NAMALWA (cell line): ENCODE measurements around the gene IGF2R.
"Not testable (repeated sequence)": the region's sequence is repeated elsewhere in the genome, so short reads cannot be mapped to it uniquely, and the experiment has no call there.

Experiments
- DNase-seq: peaks from one replicate; pipeline ENCODE4 v3.0.0-alpha.2; 2015; ENCODE audit warnings: low spot score

IGF2R gene

DNA sequence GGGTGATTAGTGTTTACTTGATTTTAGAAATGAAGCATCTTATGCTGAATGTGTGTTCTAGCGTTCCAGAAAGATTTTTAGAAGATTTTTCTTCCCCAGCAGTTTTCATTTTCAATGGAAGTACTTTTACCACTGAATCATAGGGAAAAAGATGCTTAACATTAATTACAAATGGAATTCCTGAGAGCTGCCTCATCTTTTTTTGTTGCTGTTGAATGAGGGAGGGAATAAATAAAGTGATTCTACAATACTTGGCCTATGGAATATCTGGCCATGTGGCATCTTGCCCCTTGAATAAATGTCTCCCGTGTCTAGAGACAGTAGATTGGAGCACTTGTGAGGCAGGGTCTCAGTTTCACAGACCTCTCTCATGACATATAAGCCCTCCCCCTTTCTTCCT is 108.6 kb downstream of the IGF2R start:
- DNase-seq = no peak

DNA sequence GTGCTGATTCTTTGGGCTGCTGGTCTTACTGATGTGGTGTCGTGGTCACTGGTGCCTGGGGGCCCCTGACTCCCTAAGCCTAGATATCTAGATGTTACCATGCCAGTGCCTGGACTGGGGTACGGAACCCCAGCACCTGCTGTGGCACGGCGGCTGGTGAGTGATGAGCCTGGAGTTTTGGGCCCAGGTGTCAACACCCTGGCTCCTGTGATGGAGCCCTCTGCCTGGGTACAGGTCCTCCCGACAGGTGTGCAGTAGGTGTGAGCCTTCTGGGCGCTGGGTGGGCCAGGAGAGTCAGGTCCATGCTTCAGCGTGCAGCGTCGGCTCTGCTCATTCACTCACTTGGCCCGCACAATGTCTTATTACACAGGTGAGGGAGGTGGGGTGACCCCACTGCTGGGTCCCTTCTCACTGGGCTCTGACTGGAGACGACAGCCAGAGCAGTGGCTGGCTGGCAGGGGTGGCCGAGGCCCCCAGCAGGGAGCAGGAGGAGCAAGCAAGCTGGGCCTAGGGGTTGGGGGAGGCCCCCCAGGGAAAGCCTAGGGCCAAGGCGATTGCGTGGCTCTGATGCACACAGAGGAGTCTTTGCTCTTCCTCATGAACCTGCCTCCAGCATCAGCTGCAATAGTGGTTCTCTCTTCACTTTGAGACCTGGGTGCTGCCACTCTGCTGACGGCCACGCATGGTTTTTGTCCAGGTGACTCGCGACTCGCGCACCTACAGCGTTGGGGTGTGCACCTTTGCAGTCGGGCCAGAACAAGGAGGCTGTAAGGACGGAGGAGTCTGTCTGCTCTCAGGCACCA is 110.2 kb downstream of the IGF2R start:
- no peak for DNase-seq

DNA sequence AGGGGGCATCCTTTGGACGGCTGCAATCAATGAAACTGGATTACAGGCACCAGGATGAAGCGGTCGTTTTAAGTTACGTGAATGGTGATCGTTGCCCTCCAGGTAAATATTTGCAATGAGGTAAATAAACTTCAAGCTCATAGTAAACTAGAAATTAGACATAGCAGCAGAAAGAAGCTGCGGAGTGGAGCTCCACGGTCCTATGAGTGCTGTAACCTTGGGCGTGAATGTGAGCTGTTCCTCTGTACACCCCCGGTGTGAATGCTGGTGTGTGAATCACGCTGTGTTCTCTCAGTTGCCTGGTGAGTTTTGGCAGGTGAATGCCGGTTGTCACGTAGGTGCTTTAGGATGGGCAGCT is 110.8 kb downstream of the IGF2R start:
- no peak for DNase-seq

DNA sequence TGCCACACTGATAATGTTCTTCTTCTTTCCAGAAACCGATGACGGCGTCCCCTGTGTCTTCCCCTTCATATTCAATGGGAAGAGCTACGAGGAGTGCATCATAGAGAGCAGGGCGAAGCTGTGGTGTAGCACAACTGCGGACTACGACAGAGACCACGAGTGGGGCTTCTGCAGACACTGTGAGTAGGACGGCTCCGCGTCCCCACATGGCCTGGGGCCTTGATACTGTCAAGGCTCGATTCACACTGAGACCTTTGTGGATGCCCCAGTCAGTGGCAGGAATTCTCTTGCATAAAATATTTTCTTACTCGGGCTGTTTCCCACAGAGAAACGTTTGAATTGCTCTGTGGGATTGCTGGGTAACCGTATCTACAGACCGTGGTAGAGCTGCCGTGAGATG is 111.2 kb downstream of the IGF2R start:
- no peak for DNase-seq

DNA sequence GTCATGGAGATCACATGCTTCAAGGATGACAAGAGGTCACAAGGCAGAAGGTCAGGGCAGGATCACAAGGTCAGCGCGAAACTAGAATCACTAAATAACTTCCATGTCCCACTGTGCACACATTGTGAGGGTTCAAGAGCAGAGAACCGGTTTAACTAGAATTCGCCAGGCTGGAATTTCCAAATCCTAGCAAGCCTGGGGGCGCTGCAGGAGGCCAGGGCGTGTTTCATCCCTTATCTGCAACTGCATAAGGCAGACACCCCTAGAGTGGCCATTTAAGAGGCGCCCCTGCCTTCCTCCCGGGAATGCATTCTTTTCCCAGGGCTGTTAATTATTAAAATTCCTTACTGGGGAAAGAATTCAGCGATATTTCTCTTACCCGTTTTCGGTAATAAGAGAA is 112.5 kb downstream of the IGF2R start:
- DNase-seq = no peak

DNA sequence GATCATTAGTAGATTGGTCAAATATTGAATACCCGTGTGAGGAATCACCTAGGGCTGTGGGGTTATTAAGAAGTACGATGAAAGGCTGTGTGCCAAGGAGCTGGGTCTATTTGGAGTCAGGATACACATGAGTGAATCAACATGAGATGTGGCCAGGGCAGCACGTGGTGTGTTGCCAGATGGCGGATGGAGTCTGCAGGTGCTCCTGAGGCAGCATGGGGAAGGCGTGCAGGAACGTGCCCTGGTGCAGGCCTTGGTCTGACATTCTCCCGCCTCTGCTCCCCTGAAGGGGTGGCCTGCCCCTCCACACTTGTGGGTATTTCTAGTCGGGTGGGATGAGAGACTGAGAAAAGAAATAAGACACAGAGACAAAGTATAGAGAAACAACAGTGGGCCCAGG is 113.7 kb downstream of the IGF2R start:
- no peak for DNase-seq

DNA sequence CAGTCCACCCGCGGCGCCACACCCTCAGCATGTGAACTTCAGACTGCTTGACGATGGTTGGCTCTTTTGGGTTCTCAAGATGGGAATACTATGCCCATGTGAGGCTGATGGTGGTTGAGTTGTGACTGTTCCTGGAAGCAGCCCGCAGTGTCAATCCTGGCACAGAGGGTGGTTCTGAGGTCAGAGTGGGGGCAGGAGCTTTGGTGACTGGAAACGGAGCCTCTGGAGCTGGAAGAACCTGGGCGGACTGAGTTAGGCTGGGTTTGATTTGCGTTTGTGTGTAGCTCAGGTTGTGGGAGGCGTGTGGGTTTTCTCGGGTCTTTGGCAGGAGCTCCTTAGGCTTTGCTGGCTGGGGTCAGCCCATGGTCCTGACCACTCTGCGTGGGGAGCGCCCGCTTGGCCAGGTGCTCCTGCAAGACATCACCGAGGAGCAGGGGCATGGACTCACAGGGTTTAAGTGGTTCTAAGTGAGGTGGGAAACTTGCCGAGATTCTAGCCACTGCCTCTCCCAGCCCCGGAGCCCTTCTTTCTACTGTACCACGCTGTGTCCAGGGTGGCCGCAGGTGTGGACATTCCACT is 115.4 kb downstream of the IGF2R start:
- no peak for DNase-seq

DNA sequence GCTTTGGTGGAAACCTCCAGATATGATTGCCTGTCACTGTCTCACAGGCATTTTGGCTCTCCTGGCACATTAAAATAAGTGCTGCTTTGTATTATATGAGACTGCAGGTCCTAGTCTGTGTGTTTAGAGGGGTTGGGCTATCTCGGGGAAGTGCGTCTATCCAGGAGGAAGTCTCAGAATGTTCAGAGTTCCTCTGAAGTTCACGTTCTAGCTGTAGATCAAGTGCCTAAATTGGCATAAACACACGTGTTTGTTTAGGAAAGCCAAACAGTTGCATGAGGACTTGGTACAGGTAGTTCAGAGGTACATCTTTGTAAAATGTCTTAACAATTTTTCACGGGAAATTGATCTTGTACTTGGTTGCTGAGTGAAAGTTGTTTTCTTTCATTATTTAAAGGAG is 116.3 kb downstream of the IGF2R start:
- DNase-seq = no peak

DNA sequence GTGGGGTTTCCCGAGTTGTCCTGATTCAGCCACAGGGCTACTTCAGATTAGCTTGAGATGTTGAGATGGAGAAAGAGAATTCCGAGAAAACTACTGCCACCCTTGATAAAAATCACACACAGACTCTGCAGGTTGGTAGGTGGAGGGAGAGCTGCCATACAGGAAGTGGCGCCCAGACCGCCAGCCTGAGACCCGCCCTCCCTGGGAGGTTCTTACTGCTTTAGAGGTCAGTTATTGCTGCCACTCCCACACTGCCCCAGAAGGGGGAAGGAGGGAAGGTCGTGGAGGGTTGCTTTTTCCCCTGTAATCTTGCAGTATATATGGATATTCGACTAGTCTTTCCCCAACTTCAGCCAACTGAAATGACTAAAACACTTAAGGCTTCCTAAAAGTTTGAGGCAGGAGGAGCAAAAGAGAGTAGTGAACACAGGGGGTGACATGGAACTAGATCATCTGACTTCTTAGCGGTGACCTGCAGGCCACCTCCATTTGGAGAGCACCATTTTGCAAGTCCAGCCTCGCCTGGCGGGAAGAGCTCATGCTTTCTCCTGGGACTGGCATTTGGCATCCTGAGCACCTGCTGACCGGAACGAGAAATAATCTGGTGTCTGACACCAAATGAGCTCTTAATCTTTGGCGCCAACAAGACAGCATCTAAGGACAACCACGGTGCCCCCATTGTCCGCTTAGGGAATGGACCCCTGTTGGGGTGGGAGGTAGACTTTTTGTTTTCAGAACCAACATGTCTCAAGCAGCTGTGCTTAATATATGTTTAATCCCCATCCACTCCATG is 117.0 kb downstream of the IGF2R start:
- no peak for DNase-seq

DNA sequence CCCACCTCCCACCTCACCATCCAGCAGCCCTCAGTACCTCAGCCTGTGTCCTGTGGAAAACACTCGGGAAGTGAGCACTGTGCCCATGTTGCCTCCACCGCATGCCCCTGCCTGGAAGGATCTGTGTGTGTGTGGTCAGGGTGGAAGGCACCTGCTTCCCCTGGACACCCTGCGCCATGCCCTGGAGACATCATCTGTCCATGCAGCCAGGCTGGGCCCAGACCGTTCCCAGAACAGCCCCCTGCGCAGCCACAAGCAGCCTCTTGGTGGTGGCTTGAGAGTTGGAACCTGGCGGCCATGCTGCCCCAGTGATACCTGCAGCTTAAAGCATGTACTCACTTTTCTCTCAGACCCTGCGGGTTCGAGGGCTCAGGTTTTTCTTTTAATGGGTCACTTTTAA is 117.9 kb downstream of the IGF2R start:
- no peak for DNase-seq

DNA sequence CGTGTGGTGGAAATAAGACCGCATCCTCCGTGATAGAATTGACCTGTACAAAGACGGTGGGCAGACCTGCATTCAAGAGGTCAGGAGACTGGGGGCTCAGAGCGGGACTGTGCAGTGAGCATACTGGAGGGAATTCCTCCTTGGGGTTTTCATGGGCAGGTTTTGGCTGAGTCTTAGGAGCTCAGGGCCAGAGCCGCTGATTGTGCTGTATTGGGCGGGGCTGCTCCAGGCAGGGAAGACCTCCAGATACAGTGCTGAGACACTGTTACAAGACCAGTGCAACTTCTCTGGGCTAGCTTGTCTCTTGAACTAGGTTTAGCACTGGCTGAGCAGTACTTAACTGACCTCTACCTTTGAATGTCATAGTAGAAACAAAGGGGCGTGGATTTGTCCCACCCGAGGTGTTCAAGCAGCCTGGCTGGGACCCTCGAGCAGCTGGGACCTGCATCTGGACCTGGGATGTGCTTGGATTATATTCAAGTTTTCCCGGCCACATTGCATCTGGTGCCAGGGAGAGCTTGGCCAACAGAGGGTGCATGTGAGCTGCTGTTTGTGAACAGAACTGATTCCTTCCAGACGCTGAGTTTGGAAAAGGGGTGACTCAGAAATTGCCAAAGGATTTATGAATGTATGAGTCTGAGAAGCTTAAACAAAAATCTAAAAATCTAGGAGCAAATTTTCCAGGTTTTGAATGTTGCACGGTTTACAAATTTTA is 119.3 kb downstream of the IGF2R start:
- DNase-seq = peak; percentile 13

DNA sequence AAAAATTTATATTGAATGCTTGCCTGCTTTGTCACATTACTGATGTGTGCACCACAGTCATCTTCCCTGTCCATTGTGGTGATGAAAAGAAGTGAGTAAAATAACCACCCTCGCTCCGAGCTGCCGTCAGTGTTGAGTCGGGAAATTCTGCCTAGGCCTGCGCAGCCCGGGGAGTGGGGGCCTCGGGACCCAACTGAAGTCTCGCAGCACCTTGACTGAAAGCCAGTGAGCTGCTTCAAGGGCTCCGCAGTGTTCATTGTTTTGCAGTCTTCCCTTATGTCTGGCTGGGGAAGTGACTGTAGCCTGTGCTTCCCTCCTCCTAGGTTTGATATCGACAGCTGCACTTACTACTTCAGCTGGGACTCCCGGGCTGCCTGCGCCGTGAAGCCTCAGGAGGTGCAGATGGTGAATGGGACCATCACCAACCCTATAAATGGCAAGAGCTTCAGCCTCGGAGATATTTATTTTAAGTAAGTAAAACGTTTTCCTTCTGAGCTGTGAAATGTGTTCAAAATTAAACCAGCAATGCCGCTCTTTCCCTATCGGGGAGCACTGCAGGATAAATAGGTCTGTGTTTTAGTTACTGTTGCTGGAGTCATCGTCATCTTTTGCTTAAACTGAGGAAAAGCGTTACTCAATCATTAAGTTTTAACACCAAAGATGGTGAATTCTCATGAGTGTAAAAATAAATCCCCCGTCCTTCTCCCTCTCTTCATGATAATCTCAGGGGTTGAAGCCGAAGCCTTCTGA is 120.1 kb downstream of the IGF2R start:
- DNase-seq = no peak

DNA sequence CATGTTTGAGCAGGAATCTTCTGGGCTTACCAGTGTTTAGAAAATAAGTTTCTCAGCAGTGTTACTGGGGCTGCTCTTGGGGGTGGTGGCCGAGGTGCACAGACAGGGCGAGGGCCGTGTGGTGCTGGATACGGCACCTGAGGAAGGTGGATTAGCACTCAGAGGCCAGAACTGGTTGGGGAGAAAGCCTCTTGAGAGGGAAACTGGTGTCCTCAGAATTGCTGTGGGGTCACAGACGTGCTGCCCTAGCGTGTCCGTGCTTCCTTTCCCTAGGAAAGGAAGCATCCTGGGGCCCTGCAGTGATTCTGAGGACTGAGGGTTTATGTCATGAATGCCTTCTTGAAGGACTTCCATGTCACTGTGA is 120.6 kb downstream of the IGF2R start:
- no peak for DNase-seq

DNA sequence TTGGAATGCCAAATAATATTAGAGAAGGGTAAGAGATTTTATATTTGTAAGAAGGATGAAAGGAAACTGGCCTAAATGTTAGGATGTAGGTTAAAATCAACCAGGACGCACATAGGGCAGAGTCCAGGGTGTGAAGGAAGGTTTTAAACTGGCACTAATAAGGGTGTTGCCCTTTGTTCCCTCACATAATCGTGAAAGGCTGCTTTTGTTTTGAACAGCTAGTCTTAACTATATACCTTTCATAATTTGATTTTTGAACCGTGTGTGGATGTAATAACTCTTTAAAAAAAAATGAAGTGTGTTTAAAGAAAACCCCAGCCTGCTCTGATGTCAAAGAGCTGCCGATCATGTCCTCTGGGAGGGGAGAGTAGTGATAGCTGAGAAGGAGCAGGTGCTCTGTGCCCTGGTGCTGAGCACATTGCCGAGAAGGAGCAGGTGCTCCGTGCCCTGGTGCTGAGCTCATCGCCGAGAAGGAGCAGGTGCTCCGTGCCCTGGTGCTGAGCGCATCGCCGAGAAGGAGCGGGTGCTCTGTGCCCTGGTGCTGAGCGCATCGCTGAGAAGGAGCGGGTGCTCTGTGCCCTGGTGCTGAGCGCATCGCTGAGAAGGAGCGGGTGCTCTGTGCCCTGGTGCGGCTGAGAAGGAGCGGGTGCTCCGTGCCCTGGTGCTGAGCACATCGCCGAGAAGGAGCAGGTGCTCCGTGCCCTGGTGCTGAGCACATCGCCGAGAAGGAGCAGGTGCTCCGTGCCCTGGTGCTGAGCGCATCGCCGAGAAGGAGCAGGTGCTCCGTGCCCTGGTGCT is 121.8 kb downstream of the IGF2R start:
- DNase-seq = not testable (repeated sequence)

DNA sequence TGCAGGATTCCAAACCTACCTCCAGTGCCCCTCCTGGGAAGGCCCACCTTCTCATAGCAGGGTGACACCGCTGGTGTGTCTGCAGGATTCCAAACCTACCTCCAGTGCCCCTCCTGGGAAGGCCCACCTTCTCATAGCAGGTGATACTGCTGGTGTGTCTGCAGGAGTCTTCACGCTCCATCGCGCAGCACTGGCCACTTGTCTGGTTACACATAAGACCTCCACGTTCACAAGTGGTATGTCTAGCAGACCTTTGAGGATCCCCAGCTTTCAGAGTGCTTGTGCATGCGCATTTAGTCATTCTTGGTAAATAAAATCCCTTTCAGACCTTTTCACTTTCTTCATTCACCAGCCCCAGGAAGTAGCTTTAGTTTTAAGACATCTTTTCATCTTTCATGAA is 123.3 kb downstream of the IGF2R start:
- not testable (repeated sequence) for DNase-seq

DNA sequence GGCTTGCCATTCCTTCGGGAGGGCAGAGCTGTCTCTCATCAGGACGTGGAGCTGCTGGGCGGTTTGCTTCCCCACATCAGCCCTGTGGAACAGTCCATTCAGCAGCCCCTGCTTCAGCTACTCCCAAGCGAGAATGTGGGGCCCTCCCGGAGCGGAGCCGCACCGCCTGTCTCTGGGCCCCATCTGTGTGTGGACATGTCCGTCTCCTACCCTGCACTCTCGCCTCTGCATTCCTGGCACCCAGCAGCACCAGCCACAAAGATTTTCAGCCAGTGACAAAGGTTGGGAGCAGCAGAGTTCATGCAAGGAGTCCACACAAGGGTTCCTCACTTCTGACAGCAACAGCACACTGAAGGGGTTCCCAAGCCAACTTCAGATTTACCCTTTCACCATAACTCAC is 123.7 kb downstream of the IGF2R start:
- DNase-seq = no peak

DNA sequence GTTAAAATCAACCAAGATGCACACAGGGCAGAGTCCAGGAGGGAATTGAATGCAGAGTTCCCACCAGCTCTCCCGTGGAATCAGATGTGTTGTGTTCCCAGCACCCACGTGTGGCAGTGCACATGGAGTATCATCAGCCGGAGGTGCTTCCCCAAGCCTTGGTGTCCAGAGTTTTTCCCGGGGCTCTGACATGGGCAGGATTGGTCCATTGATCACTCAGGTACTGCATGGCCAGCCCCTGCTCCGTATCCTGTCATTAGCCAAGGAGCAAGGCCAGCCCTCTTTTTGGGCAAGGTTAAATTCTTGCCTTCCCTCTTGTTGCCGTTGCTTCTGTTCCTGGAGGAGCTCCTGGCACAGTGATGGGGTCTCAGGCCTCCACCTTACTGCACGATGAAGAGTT is 124.2 kb downstream of the IGF2R start:
- DNase-seq = no peak

DNA sequence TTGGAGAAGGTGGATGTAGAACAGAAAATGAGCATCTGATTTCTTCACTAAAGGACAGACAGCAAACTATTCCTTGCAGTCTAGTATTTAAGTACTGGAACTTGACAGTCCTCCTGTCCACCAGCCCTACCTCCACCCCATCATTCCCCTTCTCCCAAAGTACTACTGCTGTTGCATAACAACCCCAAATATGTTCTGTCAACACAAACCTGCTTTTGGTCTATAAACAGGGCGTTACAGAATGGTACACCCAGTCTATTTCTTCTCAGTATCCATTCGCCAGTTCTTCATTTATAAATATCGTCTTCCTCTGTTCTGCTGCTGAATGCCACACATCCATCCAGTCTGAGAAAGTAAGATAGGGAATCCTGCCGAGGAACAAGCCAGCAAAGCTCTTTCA is 125.1 kb downstream of the IGF2R start:
- no peak for DNase-seq

DNA sequence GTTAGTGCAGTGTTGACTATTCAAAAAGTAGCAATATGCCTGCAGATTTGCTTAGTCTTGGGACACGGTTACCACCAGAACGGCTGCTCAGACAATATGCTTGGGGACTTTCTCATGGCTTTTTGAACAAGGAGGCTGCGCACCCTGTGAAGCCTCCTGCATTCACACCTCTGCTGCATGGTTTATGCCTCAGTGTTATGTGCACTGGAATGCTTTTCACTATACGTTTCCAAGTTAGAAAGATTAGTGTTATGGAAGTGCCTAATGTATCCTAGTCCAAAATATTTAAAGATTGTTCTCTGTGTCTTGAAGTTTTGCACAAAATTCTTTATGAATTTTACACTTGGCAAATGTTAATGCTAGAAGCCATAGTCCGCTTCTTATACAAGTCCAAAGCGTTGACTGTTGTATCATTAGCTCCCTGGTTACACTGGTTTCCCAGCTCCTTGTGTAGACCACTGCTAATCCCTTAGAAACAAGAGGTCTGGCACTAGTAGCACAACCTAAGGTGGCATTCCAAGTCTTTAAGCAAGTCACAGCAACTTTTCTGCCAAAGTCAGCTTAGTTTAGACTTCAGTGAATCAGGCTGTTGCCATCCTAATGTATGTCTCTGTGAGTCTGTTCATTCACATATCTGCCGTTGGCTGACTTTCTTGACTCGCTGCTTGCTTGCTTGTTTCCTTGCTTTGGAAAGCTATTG is 126.4 kb downstream of the IGF2R start:
- DNase-seq = no peak
